ENCODE measurements around the gene S100A5. TPM values are rescaled to one million over a fixed set of nuclear protein-coding genes. Genes with fewer than 3 reads are reported as not detected.

Gene S100A5
- total RNA-seq, 2 donors from 2014 or later = not detected

- peaks cover 0 to 17% of the 10 kb centered on the region in 2 donors for H3K4me1 ChIP-seq
- TF ChIP-seq CTCF (IDR thresholded peaks at IDR 0.05) = no peak
- no peaks in the 10 kb centered on the region for H3K36me3 ChIP-seq
Observed at GRCh38 chr1:153557877-153558276, 17.1 kb upstream of the S100A5 start.

GRCh38 chr1:153556348-153556747 lies 15.6 kb upstream of the S100A5 start:
- H3K36me3 ChIP-seq = no peaks in the 10 kb centered on the region
- H3K4me1 ChIP-seq = peaks cover 0 to 18% of the 10 kb centered on the region in 2 donors
- no peak overlapping the region for H3K4me3 ChIP-seq
- no peak overlapping the region for H3K27ac ChIP-seq
- no peak for TF ChIP-seq CTCF (IDR thresholded peaks at IDR 0.05)
- no peaks in the 10 kb centered on the region for H3K27me3 ChIP-seq
- no peak for DNase-seq (ENCODE audit: low spot score)
- no peaks in the 10 kb centered on the region for H3K9me3 ChIP-seq

More at GRCh38 chr1:153557877-153558276, 17.1 kb upstream of the S100A5 start:
- no peak for DNase-seq (ENCODE audit: low spot score)
- no peak overlapping the region for H3K4me3 ChIP-seq
- no peaks in the 10 kb centered on the region for H3K9me3 ChIP-seq
- H3K27ac ChIP-seq = no peak overlapping the region
- H3K27me3 ChIP-seq = no peaks in the 10 kb centered on the region

GRCh38 chr1:153553830-153554541 lies 13.3 kb upstream of the S100A5 start:
- no peak overlapping the region for H3K4me3 ChIP-seq
- no peaks in the 10 kb centered on the region for H3K9me3 ChIP-seq
- no peak for TF ChIP-seq CTCF (IDR thresholded peaks at IDR 0.05)
- no peak for DNase-seq (ENCODE audit: low spot score)
- peak overlapping the region; percentile 31 to 55 for H3K27ac ChIP-seq
- no peaks in the 10 kb centered on the region for H3K27me3 ChIP-seq
- peaks cover 0 to 34% of the 10 kb centered on the region in 2 donors for H3K4me1 ChIP-seq
- H3K36me3 ChIP-seq = no peaks in the 10 kb centered on the region

GRCh38 chr1:153553096-153553495 lies 12.4 kb upstream of the S100A5 start:
- Histone ChIP-seq H3K36me3 (no peaks in the 10 kb centered on the region), H3K9me3 (no peaks in the 10 kb centered on the region), H3K4me3 (no peak overlapping the region), H3K27ac (peak overlapping the region in 1 of 2 donors; percentile 55), H3K4me1 (peaks cover 0 to 43% of the 10 kb centered on the region in 2 donors), H3K27me3 (no peaks in the 10 kb centered on the region)
- no peak for TF ChIP-seq CTCF (IDR thresholded peaks at IDR 0.05)
- no peak for DNase-seq (ENCODE audit: low spot score)

GRCh38 chr1:153552335-153552734 lies 11.6 kb upstream of the S100A5 start:
- no peaks in the 10 kb centered on the region for H3K36me3 ChIP-seq
- no peaks in the 10 kb centered on the region for H3K27me3 ChIP-seq
- DNase-seq (ENCODE audit: low spot score) = no peak
- TF ChIP-seq CTCF (IDR thresholded peaks at IDR 0.05) = no peak
- no peaks in the 10 kb centered on the region for H3K9me3 ChIP-seq
- H3K27ac ChIP-seq = no peak overlapping the region
- peaks cover 0 to 49% of the 10 kb centered on the region in 2 donors for H3K4me1 ChIP-seq
- H3K4me3 ChIP-seq = no peak overlapping the region

All from right atrium auricular region (tissue), 2 donors.